ENCODE results near the gene TAF4. TPM values are rescaled to one million over a fixed set of nuclear protein-coding genes. Genes with fewer than 3 reads are reported as not detected.

The TAF4 gene
- total RNA-seq, 1 experiment from 2014 or later: 20.1 TPM

DNA sequence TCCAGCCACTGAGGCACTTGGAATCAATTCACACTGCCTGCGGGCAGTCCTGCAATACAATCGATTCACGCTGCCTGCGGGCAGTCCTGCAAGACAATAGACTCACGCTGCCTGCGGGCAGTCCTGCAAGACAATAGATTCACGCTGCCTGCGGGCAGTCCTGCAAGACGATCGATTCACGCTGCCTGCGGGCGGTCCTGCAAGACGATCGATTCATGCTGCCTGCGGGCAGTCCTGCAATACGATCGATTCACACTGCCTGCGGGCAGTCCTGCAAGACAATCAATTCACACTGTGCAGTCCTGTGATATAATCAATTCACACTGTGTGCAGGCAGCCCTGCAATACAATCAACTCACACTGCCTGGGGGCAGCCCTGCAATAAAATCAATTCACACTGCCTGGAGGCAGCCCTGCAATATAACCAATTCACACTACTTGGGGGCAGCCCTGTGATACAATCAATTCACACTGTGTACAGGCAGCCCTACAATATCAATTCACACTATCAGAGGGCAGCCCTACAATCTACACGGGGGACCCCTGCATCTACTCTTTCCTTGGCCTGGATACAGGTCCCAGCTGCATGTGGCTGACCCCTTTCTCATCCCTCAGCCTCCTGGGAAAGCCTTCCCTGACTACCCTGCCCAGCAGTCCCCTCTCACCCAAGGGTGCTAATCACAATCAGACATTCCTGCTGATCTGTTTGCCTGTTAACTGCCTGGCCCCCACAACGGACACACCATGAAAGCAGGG is 10.4 kb downstream of the TAF4 start:
- Histone ChIP-seq H3K4me1 (no peaks in the 10 kb centered on the region), H3K9me3 (replicated peaks) (no peaks in the 10 kb centered on the region), H3K36me3 (no peaks in the 10 kb centered on the region), H3K27me3 (no peaks in the 10 kb centered on the region), H3K4me3 (no peak overlapping the region), H3K27ac (no peak overlapping the region)
- no peak for DNase-seq

DNA sequence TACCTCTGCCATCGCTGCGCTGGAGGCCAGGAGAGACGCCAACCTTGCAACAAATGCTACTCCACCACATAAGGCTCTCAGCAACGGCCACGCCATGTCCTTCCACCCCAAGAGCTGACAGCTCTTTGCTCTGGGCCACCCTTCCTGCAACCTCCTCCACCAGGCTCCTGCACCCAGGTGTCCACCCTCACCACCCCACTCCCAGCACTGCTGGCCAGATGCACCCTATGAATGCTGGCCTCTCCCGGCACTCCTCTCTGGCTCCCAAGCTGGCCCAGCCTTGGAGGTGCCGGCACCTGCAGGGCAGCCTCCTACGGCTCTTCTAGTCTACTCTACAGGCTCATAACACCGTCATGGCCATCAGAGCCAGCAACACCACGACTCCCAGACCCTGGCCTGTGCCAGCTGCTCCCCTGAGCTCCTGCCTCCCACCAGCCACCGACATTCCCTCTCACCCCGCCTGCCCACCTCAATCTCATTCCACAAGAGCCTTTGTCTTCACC is 11.2 kb downstream of the TAF4 start:
- Histone ChIP-seq H3K27ac (no peak overlapping the region), H3K27me3 (no peaks in the 10 kb centered on the region), H3K36me3 (no peaks in the 10 kb centered on the region), H3K4me3 (no peak overlapping the region), H3K4me1 (no peaks in the 10 kb centered on the region), H3K9me3 (replicated peaks) (no peaks in the 10 kb centered on the region)
- no peak for DNase-seq

DNA sequence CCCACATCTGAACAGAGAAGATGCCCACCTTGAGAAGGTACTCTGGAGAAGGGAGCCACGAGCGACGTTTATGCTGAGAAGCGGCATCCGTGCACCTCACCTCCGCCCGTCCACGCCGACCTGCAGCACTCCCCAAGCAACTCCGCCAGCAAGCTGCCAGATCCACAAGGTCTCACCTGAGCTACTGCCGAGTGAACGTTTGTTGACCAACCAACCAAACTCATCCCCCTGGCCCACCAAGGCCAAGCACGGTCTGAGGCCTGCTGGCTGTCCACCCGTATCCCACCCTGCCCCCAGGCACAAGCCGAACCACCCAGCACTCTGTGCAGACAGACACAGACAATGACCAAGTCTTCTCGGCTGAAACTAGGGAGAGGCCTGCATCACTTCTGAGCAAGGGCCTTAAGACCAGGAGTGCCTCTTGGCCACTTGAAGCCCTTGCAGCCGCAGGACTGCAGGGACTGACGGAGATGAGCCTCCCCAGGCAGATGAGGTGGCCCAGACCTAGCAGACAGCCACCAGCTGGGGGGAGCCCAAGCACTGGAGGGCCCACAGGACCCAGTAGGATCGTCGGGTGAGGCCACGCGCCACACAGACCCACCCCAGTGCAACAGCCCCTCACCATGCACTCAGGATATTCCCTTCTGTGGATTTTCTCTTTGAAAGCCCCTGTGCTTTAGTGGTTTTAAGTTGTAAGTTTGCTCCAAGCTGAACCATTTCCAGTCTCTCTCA is 12.1 kb downstream of the TAF4 start:
- Histone ChIP-seq H3K9me3 (replicated peaks) (no peaks in the 10 kb centered on the region), H3K4me1 (no peaks in the 10 kb centered on the region), H3K27me3 (no peaks in the 10 kb centered on the region), H3K27ac (no peak overlapping the region), H3K36me3 (no peaks in the 10 kb centered on the region), H3K4me3 (no peak overlapping the region)
- no peak for DNase-seq

DNA sequence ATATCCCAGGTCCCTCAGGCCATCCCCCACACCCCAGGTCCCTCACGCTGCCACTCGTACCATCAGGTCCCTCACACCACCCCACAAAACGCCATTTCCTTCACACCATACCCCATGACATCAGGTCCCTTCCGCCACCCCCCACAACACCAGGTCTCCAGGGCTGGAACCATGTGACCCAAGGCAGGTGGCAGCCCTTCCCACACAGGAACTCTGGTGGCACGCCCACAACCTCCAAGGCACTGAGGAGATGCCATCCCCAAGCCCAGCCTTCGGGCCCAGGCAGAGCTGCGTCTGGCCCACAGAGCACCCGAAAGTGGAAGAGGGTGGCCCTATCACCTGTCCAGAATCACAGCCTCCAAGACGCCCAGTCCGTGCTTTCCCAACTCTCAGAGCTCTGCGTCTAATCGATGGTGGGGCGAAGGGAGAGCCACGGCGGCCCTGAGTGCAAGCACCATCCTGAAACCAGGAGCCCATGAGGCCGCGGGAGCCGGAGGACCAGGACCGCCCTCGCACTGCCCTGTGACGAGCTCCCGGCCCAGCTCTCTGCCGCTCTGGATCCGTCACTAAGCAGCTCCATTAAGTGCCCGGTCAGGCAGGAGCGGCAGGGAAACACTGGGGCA is 12.7 kb downstream of the TAF4 start:
- DNase-seq: no peak
- Histone ChIP-seq H3K9me3 (replicated peaks) (no peaks in the 10 kb centered on the region), H3K4me1 (no peaks in the 10 kb centered on the region), H3K36me3 (no peaks in the 10 kb centered on the region), H3K27me3 (no peaks in the 10 kb centered on the region), H3K4me3 (no peak overlapping the region), H3K27ac (no peak overlapping the region)

DNA sequence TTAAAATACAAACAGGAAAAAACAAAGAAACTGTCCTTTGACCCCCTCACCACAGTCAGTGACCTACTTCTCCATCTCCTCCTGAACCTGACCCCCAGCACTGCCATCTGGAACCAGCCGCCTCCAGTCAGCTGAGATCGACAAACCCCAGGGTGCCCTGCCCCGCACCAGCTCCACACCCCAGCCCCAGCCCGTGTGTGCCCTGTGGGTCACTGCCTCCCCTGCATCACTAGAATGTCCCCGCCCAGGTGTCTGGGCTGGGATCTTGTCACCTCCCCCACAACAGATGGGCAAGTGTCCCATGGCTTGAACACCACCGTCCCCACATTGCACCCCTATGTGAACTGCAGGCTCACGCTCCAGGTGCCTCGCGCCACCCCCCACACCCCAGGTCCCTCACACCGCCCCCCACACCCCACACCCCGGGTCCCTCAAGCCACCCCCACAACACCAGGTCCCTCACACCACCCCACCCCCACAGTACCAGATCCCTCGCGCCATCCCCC is 13.3 kb downstream of the TAF4 start:
- no peak overlapping the region for H3K4me3 ChIP-seq
- H3K4me1 ChIP-seq: no peaks in the 10 kb centered on the region
- H3K27ac ChIP-seq: no peak overlapping the region
- H3K9me3 ChIP-seq (replicated peaks): no peaks in the 10 kb centered on the region
- DNase-seq: no peak
- H3K27me3 ChIP-seq: no peaks in the 10 kb centered on the region
- no peaks in the 10 kb centered on the region for H3K36me3 ChIP-seq

DNA sequence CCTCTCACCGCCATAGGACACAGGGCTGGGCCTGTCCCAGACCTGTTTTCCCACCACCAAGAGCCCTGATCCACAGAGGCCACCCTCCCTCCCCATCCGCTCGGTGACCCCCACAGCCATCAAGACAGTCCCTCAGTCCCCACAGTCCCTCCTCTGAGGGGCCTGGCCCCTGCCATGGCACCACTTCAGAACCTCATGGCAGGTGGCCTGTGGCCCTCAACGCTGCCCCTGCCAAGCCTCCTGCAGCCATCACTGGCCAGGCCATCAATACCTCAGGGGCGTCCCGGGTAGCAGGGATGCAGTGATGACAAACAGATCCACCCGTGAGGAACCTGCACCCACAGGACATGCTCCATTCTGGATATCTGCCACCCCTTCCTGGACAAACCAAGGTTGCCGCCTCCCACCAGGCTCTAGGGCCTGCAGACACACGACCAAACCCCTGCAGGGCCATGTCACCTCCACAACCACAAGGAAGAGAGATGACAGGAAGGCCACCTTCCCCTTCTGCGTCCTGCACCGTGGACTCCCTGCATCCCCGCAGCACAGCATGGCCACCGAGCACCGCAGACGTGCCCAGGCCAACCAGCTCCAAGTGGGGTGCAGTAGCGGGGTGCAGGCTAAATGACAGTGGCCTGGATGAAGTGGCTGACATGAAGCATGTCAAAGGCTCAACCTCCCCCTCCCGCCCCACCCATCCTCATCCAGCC is 14.0 kb downstream of the TAF4 start:
- Histone ChIP-seq H3K4me1 (no peaks in the 10 kb centered on the region), H3K36me3 (no peaks in the 10 kb centered on the region), H3K9me3 (replicated peaks) (no peaks in the 10 kb centered on the region), H3K4me3 (no peak overlapping the region), H3K27me3 (no peaks in the 10 kb centered on the region), H3K27ac (no peak overlapping the region)
- no peak for DNase-seq

DNA sequence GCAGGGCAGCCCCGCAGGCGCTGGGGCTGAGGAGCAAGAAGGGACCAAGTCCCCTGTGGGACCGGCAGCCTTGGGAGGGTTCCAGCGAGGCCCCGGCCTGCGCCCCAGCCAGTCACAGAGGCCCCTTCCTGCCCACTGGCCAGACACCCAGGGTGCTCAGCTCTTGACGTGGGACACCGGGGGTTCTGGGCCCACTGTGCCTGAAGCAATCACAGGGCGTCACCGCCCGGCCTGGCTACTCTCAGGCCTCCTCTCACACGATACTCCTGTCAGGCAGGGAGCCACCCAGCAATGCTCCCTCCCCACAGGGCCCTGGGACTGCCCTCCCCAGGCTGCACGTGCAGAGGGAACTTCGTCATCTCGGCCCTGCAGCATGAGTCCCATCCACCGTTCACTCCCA is 14.5 kb downstream of the TAF4 start:
- H3K4me1 ChIP-seq: no peaks in the 10 kb centered on the region
- H3K9me3 ChIP-seq (replicated peaks): no peaks in the 10 kb centered on the region
- H3K4me3 ChIP-seq: no peak overlapping the region
- H3K27ac ChIP-seq: no peak overlapping the region
- no peaks in the 10 kb centered on the region for H3K36me3 ChIP-seq
- DNase-seq: no peak
- H3K27me3 ChIP-seq: no peaks in the 10 kb centered on the region

DNA sequence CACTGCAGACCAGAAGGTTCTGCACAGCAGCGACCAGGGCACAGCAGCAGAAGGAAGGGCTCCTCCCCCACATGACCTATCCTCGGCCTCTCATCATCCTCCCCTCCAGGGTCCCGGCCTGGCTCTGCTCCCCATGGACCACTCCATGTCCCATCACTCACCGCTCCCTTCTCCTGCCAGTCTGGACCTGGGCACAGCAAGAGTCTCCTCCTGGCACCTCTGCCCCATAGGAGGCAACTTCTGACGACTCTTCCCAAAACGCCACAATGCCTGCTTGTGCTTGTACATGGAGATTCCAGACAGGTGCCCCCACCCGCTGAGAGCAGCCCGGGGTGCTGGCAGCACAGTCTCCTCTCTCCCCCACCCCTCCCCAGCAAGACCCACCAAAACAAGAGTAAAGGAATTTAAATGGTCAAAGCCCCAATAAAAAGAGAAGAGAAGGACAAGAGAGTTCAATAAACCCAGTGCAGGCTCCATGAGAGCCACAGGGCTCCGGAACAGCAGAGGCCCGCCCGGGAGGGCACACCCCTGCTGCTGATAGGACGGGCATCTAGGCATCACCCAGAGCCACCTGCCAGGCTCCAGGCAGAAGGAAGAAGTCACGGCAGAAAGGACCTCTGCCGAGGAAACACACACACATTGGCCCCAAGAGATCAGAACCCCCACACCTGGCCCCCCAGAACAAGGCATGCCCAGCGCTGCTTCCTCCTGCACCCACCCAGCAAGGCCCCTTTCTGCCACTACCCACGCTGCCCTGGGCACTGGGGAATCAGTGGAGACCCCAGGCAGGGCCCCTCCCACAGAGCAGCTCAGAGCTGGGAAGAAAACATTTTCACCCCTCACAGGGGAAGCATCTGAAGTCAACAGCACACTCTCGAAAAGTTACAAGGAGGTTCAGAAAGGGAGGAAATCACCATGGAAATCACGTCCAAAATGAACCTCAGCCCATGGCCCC is 15.2 kb downstream of the TAF4 start:
- Histone ChIP-seq H3K27me3 (no peaks in the 10 kb centered on the region), H3K9me3 (replicated peaks) (no peaks in the 10 kb centered on the region), H3K36me3 (no peaks in the 10 kb centered on the region), H3K27ac (no peak overlapping the region), H3K4me1 (no peaks in the 10 kb centered on the region), H3K4me3 (no peak overlapping the region)
- DNase-seq: no peak

DNA sequence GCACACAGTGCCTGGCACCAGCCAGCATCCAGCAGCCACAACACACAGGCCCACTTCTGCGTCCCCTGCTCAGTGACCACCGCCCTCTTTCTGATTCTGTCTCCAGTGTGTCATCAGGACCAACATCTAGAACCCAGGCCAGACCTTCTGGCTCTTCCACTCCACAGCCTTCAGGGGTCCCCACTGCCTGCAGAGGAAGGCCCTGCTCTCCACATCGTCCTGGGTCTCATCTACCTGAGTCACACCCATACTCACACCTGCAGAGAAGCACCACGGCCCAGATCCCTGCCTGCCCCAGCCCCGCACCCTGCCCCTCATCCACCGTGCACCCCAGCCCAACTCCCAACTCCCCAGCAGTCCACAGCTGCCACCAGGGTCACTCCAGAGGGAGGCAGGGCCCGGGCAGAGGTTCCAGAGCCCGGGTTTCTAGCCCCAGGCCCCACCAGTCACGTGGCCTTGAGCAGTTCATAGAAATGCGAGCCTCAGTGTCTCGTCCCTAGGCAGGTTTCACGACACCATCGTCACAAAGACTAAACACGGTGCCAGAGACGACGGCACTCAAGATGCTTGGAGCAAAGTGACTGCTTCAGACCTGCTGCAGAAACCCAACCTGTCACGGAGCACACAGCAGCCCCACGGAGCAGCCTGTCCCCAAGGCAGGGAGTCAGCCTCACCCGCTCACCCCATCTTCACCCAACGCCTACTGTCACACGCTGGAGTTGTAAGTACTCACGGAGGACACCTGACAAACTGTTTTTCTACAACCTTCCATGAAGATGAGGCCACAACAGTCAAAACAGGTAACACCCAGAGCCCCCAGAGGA is 16.1 kb downstream of the TAF4 start:
- DNase-seq: no peak
- H3K4me1 ChIP-seq: no peaks in the 10 kb centered on the region
- no peaks in the 10 kb centered on the region for H3K9me3 ChIP-seq (replicated peaks)
- no peak overlapping the region for H3K4me3 ChIP-seq
- H3K36me3 ChIP-seq: no peaks in the 10 kb centered on the region
- no peaks in the 10 kb centered on the region for H3K27me3 ChIP-seq
- H3K27ac ChIP-seq: no peak overlapping the region

DNA sequence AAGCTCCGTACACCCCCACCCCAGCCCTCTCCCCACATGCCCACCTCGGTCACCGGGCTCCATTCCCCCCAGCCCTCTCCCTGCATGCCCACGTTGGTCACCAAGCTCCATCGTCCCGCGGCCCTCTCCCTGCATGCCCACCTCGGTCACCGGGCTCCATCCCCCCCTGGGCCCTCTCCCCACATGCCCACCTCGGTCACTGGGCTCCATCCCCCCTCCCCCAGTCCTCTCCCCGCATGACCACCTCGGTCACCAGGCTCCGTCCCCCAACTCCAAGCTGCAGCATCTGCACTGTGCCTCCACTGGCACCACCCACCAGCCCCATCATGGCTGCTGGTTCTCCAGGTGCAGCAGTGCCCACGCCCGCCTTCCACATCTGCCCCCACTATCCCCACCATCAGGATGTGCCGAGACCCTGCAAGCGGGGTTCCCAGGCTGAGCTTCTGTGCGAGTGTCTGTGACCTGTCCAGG is 16.8 kb downstream of the TAF4 start:
- Histone ChIP-seq H3K4me1 (no peaks in the 10 kb centered on the region), H3K4me3 (no peak overlapping the region), H3K27me3 (no peaks in the 10 kb centered on the region), H3K9me3 (replicated peaks) (no peaks in the 10 kb centered on the region), H3K27ac (no peak overlapping the region), H3K36me3 (no peaks in the 10 kb centered on the region)
- DNase-seq: no peak

DNA sequence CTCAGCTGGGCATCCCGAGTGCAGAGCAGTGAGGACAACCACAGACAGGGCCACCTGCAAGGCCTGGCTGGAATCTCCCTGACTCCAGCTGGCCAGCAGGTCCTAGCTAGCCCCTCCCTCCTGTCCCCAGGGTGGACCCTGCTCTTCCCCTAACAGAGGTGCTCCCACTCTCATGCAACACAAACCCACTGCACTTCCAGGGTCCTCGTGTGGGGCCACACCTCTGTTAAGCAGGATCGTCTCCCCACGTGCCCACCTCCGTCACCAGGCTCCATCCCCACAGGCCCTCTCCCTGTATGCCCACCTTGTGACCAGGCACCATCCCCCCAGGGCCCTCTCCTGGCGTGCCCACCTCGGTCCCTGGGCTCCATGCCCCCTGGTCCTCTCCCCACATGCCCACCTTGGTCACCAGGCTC is 17.3 kb downstream of the TAF4 start:
- no peak overlapping the region for H3K4me3 ChIP-seq
- no peaks in the 10 kb centered on the region for H3K36me3 ChIP-seq
- H3K27me3 ChIP-seq: no peaks in the 10 kb centered on the region
- no peak for DNase-seq
- no peaks in the 10 kb centered on the region for H3K9me3 ChIP-seq (replicated peaks)
- no peaks in the 10 kb centered on the region for H3K4me1 ChIP-seq
- no peak overlapping the region for H3K27ac ChIP-seq

DNA sequence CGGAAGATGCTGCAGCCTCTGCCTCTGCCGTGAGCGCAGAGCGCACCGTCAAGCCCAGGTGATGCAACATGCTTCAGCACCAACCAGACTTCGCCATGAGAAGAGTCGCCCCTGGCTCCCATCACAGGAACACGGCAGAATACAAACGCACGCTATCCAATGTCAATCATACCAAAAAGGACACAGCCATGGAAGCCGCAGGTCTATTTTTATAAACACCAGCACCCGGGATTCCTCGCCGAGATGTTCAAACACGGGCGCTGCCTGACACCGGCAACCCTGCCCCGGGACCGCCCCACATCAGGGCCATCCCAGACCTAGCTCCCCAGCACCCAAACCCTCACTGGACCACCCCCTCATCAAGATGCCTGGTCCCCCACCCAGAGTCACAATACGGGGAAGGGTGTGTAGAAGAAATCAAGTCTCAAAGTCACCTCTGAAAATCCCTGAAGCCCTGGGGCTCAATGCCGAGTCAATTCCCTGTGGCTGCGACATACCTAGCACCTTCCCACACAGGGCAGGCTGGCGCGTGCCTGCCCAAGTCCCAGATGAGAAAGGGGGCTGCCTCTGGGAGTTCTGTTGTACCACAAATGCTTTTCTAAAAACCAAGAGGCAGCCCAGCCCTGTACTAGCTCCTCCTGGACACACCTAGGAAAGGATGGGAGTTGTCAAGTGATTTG is 17.9 kb downstream of the TAF4 start:
- no peak for DNase-seq
- no peak overlapping the region for H3K27ac ChIP-seq
- H3K4me3 ChIP-seq: no peak overlapping the region
- H3K36me3 ChIP-seq: no peaks in the 10 kb centered on the region
- no peaks in the 10 kb centered on the region for H3K27me3 ChIP-seq
- no peaks in the 10 kb centered on the region for H3K9me3 ChIP-seq (replicated peaks)
- no peaks in the 10 kb centered on the region for H3K4me1 ChIP-seq

DNA sequence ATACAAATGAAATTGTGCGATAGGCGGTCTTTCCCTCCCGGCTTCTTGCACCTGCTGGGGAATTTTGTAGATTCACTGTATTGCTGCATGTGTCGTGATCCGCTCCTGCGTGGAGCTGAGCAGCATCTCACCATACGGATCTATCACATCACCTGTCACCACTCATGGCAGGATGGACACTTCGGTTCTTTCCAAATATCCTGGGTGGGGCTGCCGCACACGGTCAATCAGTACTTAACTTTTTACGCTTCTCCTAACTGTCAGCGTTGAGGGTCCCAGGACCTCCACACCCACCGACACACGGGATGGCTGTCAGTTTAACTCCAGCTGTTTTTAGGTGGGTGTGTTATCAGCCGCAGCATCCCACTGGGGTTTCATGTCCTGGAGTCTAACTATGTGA is 19.2 kb downstream of the TAF4 start:
- Histone ChIP-seq H3K9me3 (replicated peaks) (no peaks in the 10 kb centered on the region), H3K4me3 (no peak overlapping the region), H3K36me3 (no peaks in the 10 kb centered on the region), H3K4me1 (no peaks in the 10 kb centered on the region), H3K27ac (no peak overlapping the region), H3K27me3 (no peaks in the 10 kb centered on the region)
- DNase-seq: no peak

Data from SJCRH30 (cell line).